Calu3 (cell line): ENCODE results near the gene FAM118A. TPM values are rescaled to one million over a fixed set of nuclear protein-coding genes. Genes with fewer than 3 reads are reported as not detected.

ENCODE experiments used
- BruUV-seq: library from RNA; stranded (reverse); fragments of 400-500 nt; replicated peaks from 2 replicates; lab custom pipeline; 2021; lab: Mats Ljungman, UMichigan
- CTCF ChIA-PET: fragments of 300-600 bp; sonication (Branson Sonifier 250); formaldehyde crosslinking; loops from one replicate; lab custom pipeline; 2022; ENCODE audit warnings: antibody characterized with exemption; lab: Charles Lee
- DNase-seq: peaks from one replicate; pipeline ENCODE4 v3.0.0; 2022
- H3K27ac Mint-ChIP-seq: one replicate; pipeline ENCODE4 v1.8.0; 2022; ENCODE audit warnings: mixed read lengths; ENCODE audit not compliant: unreplicated experiment
- H3K27me3 Mint-ChIP-seq: one replicate; pipeline ENCODE4 v1.8.0; 2022; ENCODE audit warnings: mixed read lengths; ENCODE audit not compliant: unreplicated experiment
- H3K36me3 Mint-ChIP-seq: one replicate; pipeline ENCODE4 v1.8.0; 2022; ENCODE audit warnings: mild to moderate bottlenecking, moderate library complexity, mixed read lengths; ENCODE audit not compliant: insufficient read depth, unreplicated experiment
- H3K4me1 Mint-ChIP-seq: one replicate; pipeline ENCODE4 v1.8.0; 2022; ENCODE audit warnings: mild to moderate bottlenecking, low read depth, mixed read lengths; ENCODE audit not compliant: unreplicated experiment
- H3K4me3 Mint-ChIP-seq: one replicate; pipeline ENCODE4 v1.8.0; 2022; ENCODE audit warnings: mild to moderate bottlenecking, low read depth, moderate library complexity, mixed read lengths; ENCODE audit not compliant: unreplicated experiment
- H3K9me3 Mint-ChIP-seq: one replicate; pipeline ENCODE4 v1.8.0; 2022; ENCODE audit warnings: low read depth, mixed read lengths; ENCODE audit not compliant: unreplicated experiment
- CTCF ChIP-seq: fragments of 200-600 bp; IDR thresholded peaks from one replicate; pipeline ENCODE4 v1.8.0; 2022; ENCODE audit warnings: antibody characterized with exemption; ENCODE audit not compliant: unreplicated experiment
- intact Hi-C: fragments of 100-400 bp; cut with micrococcal nuclease; formaldehyde crosslinking; loops from one replicate; pipeline ENCODE4 v1.10.0; 2022; ENCODE audit not compliant: unreplicated experiment
- total RNA-seq: library from RNA; stranded (reverse); gene quantifications from 2 replicates; pipeline ENCODE4 v1.2.3, GENCODE V29; 2022

The FAM118A gene
- total RNA-seq, 1 experiment from 2014 or later, result 35.0 TPM

DNA sequence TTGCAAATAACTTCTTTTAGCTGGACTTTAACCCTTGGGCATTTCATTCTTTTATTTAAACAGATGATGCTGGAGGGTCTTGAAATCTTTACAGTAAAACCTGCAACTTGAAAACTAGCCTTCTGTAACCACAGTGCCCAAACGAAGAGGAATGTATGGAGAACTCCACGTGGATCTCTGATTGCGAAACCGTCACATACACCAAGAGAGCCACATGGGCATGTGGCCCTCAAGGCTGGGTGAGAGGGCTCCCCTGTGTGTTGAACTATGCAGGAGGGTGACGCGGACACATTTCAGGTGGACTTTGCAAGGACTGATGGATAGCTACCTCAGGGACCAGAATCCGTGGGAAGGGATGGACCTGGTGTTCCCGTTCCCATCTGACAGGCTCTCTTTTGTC lies 30.6 kb downstream of the FAM118A start:
- no peak overlapping the region for H3K4me3 Mint-ChIP-seq
- H3K9me3 Mint-ChIP-seq, result no peaks in the 10 kb centered on the region
- H3K27ac Mint-ChIP-seq, result no peak overlapping the region
- intact Hi-C loops, result no loop called here
- H3K36me3 Mint-ChIP-seq, result peaks cover 19% of the 10 kb centered on the region
- no peak for DNase-seq
- H3K4me1 Mint-ChIP-seq, result no peaks in the 10 kb centered on the region
- H3K27me3 Mint-ChIP-seq, result no peaks in the 10 kb centered on the region
- CTCF ChIA-PET, result no interaction called here
- no peak for TF ChIP-seq CTCF
- BruUV-seq, result no TSS peak

- H3K36me3 Mint-ChIP-seq, result peaks cover 19% of the 10 kb centered on the region
- no peak overlapping the region for H3K27ac Mint-ChIP-seq
- no peak overlapping the region for H3K4me3 Mint-ChIP-seq
- no peaks in the 10 kb centered on the region for H3K9me3 Mint-ChIP-seq
- no peaks in the 10 kb centered on the region for H3K4me1 Mint-ChIP-seq
- intact Hi-C loops, result no loop called here
- H3K27me3 Mint-ChIP-seq, result no peaks in the 10 kb centered on the region
- CTCF ChIA-PET, result no interaction called here
- TSS peak; percentile 24 for BruUV-seq
- no peak for TF ChIP-seq CTCF
- DNase-seq, result no peak
Observed at GRCh38 chr22:45341498-45341897, 31.8 kb downstream of the FAM118A start.

DNA sequence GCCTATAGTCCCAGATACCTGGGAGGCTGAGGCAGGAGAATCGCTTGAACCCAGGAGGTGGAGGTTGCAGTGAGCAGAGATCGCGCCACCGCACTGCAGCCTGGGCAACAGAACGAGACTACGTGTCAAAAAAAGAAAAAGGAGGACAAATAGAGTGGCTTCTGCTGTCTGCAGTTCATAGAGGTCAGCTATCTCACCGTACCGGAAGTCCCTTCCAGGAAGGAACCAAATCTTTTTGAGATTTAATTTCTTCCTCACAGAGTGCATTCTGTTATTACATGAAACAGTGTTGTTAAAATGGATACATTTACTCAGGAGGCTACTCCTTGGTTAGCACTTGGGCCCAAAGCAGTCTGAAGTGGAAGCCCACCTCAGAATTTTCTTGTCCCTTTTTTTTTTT lies 33.4 kb downstream of the FAM118A start:
- Mint-ChIP-seq H3K27ac (no peak overlapping the region), H3K4me3 (no peak overlapping the region), H3K36me3 (peaks cover 16% of the 10 kb centered on the region), H3K9me3 (no peaks in the 10 kb centered on the region), H3K4me1 (no peaks in the 10 kb centered on the region), H3K27me3 (no peaks in the 10 kb centered on the region)
- CTCF ChIA-PET, result interaction anchor here (0.6 kb wide), 1 partner anchor 101 kb away, joined by 4 read pairs; no protein-coding TSS in a partner anchor
- no TSS peak for BruUV-seq
- intact Hi-C loops, result no loop called here
- no peak for DNase-seq
- no peak for TF ChIP-seq CTCF

- DNase-seq, result no peak
- no peak overlapping the region for H3K27ac Mint-ChIP-seq
- intact Hi-C loops, result no loop called here
Observed at GRCh38 chr22:45344334-45344733, 34.6 kb downstream of the FAM118A start.

More at GRCh38 chr22:45344334-45344733, 34.6 kb downstream of the FAM118A start:
- no peaks in the 10 kb centered on the region for H3K9me3 Mint-ChIP-seq
- no peaks in the 10 kb centered on the region for H3K27me3 Mint-ChIP-seq
- H3K4me3 Mint-ChIP-seq, result no peak overlapping the region
- CTCF ChIA-PET, result no interaction called here
- no peak for TF ChIP-seq CTCF
- BruUV-seq, result no TSS peak
- no peaks in the 10 kb centered on the region for H3K4me1 Mint-ChIP-seq
- peaks cover 8% of the 10 kb centered on the region for H3K36me3 Mint-ChIP-seq
